GM12801 (cell line): Measurements from ENCODE around the gene KDSR.

Source experiments
- CTCF ChIP-seq: IDR thresholded peaks from one replicate; pipeline ENCODE4 v1.5.1; 2011; ENCODE audit warnings: control low read depth; ENCODE audit not compliant: insufficient read length; ENCODE audit errors: extremely low read depth

The KDSR gene

GRCh38 chr18:63366213-63367052, 573 bp downstream of the KDSR start:
- no peak for TF ChIP-seq CTCF

- no peak for TF ChIP-seq CTCF
These were observed 1.2 kb downstream of the KDSR start for GRCh38 chr18:63365876-63366212.

GRCh38 chr18:63363951-63364350, 3.1 kb downstream of the KDSR start:
- no peak for TF ChIP-seq CTCF

DNA sequence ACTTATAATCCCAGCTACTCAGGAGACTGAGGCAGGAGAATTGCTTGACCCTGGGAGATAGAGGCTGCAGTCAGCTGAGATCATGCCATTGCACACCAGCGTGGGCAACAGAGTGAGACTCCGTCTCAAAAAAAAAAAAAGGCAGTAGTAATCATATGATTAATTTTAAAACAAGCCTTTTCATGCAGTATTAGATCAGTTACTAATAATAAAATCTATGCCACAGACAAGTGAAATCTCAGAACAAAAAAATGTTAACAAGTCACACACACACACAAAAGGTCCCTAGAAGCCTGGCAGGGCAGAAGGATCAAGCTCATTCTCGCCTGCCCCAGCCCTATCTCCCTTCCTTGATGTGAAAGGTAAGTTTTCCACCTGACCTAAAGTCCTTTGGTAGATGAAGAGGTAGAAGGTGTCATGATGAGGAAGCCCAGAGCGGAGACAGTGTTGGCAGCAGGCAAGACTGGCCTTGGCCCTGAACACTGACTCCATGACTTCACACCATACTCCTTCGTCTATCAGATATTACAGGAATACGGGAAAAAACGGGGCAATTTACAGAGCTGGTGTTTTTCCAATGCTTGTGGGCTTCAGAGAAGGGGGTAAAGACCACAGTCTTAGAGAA, 10.6 kb downstream of the KDSR start:
- TF ChIP-seq CTCF: no peak

DNA sequence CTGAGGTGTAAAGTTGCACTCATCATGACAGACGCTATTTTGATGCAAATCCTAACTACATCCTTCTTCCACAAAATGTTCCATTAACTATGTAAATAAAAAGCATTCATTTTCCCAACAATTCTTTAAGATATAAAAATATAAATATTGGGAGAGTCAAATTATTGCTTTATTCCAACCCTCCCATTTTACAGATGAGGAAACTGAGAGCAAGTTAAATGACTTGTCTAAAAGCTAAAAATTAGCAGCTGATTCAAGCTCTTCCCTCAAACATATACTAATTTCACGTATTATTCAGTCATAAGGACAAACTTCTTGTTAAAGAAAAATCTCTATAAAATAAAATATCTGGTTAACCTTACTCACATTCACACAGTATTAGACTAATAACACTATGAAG, 16.8 kb downstream of the KDSR start:
- no peak for TF ChIP-seq CTCF

DNA sequence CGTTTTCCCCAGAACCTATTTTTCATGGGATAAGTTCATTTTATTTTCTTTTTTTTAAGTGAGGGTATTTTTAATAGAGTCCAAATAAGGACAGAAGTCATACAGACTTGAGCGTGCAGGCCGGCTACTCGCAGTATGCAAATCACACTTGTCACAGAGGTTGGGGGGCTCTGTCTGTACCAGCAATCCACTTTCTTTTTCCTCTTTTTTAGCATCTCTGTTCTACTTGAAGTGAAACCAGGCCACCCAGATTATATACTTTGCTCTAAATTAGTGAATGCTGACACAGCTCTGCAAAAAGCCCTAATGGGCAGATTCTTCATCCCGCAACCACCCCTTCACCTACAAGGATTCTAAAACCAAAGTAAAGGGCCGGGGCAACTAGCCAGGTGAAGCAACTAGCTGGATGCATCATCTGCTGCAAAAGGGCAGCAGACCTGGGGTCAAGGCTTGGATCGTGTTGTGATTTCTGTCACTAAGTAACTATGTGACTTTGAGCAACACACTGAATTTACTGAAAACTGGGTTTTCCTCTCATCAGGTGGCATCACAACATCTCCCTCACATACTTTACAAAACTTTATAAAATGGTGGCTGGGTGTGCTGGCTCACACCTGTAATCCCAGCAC, 18.4 kb downstream of the KDSR start:
- no peak for TF ChIP-seq CTCF

DNA sequence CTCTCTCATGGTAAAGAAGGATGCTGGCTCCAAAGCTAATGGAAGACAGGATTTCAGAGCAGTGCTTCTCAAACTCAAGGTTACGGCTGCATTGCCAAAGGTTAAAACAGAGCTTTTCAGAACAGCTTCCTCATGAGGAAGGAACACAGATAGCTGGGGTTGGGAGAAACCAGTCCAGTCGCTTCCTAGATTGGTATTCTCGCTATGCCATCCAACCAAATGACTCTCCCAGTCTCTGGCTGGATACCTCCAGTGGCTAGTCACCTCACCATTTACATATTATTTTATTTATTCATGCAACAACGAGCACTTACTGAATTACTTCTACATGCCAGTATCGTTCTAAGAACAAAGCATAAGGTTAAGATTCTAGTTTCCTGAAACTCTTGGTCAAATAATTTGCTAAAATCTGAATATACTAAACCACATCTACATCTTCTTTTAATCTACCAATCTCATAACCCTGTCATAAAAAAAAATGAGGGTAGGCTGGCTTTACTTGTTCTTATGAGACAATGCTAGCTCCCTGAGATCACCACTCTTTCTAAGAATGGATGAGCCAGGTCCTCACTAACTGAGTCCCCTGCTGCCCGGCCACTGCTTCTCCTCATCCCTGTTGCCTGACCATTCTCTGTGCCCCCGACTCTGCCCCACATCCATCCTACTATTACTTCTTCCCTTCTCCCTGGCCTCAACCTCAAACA, 20.4 kb downstream of the KDSR start:
- no peak for TF ChIP-seq CTCF
